GM13976 (cell line): ENCODE results near the gene COG3.
"Not testable (repeated sequence)": the region's sequence is repeated elsewhere in the genome, so short reads cannot be mapped to it uniquely, and the experiment has no call there.

Source experiments
- DNase-seq: peaks from one replicate; pipeline ENCODE4 v3.0.0; 2012; ENCODE audit warnings: low spot score
- CTCF ChIP-seq: IDR thresholded peaks from 2 replicates; pipeline ENCODE4 v1.5.1; 2012; ENCODE audit warnings: borderline replicate concordance, mild to moderate bottlenecking; ENCODE audit not compliant: insufficient read depth; ENCODE audit errors: extremely low read depth, missing control alignments, control extremely low read depth
- in situ Hi-C: fragments of 300-500 bp; cut with MboI; formaldehyde crosslinking; loops from one replicate; pipeline ENCODE4 v1.12.0; 2022; ENCODE audit warnings: low sequenced_read_pairs, mixed read lengths, inconsistent platforms; ENCODE audit not compliant: unreplicated experiment

The COG3 gene

GRCh38 chr13:45422731-45423292, 41.9 kb upstream of the COG3 start:
- in situ Hi-C loops, result no loop called here
- no peak for DNase-seq
- no peak for TF ChIP-seq CTCF

GRCh38 chr13:45426056-45426841, 38.5 kb upstream of the COG3 start:
- in situ Hi-C loops, DNase-seq: not testable (repeated sequence)

GRCh38 chr13:45432737-45433380, 31.9 kb upstream of the COG3 start:
- in situ Hi-C loops, result no loop called here
- no peak for TF ChIP-seq CTCF
- DNase-seq, result no peak

- no peak for TF ChIP-seq CTCF
Measured at GRCh38 chr13:45433381-45433790, 31.4 kb upstream of the COG3 start.

GRCh38 chr13:45434556-45435371, 30.0 kb upstream of the COG3 start:
- no peak for TF ChIP-seq CTCF
- DNase-seq, result no peak
- in situ Hi-C loops, result no loop called here

More at GRCh38 chr13:45433381-45433790, 31.4 kb upstream of the COG3 start:
- DNase-seq, result no peak
- in situ Hi-C loops, result no loop called here

GRCh38 chr13:45436332-45436731, 28.4 kb upstream of the COG3 start:
- no peak for TF ChIP-seq CTCF
- DNase-seq, result no peak
- in situ Hi-C loops, result no loop called here

- no peak for TF ChIP-seq CTCF
- no peak for DNase-seq
- in situ Hi-C loops, result no loop called here
Measured at GRCh38 chr13:45436953-45437352, 27.8 kb upstream of the COG3 start.
